ENCODE measurements around the gene DUSP6.

Gene DUSP6

DNA sequence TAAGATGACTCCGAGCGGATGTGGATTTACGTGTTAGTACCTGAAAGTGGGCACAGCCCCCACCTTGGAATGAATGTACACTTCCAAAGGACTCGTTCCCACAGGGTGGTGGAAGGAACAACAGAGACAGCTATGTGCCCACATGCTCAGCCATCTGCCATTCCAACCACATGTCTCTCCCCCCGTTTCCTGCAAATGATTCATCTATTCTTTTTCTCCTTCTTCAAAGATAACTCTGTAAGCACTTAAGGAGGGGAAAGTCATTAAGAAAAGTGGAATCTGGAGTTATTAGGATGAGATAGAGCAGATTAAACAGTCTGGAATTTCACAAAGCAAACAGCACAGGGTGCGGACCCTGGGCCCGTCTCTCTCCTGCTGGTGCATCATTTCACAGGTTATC is 18.5 kb upstream of the DUSP6 start:
- H3K27me3 ChIP-seq = no peaks in the 10 kb centered on the region
- no peaks in the 10 kb centered on the region for H3K4me1 ChIP-seq
- no peaks in the 10 kb centered on the region for H3K36me3 ChIP-seq
- no peaks in the 10 kb centered on the region for H3K9me3 ChIP-seq
- TF ChIP-seq, protein P1, sequence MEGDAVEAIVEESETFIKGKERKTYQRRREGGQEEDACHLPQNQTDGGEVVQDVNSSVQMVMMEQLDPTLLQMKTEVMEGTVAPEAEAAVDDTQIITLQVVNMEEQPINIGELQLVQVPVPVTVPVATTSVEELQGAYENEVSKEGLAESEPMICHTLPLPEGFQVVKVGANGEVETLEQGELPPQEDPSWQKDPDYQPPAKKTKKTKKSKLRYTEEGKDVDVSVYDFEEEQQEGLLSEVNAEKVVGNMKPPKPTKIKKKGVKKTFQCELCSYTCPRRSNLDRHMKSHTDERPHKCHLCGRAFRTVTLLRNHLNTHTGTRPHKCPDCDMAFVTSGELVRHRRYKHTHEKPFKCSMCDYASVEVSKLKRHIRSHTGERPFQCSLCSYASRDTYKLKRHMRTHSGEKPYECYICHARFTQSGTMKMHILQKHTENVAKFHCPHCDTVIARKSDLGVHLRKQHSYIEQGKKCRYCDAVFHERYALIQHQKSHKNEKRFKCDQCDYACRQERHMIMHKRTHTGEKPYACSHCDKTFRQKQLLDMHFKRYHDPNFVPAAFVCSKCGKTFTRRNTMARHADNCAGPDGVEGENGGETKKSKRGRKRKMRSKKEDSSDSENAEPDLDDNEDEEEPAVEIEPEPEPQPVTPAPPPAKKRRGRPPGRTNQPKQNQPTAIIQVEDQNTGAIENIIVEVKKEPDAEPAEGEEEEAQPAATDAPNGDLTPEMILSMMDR (IDR thresholded peaks at IDR 0.05; ENCODE audit: low read depth, low read length) = no peak
- no peak for DNase-seq
- H3K4me3 ChIP-seq (ENCODE audit: low read depth, low read length) = no peak overlapping the region

- Histone ChIP-seq H3K9me3 (no peaks in the 10 kb centered on the region), H3K4me3 (ENCODE audit: low read depth, low read length) (no peak overlapping the region), H3K4me1 (no peaks in the 10 kb centered on the region), H3K36me3 (no peaks in the 10 kb centered on the region), H3K27me3 (no peaks in the 10 kb centered on the region)
- no peak for DNase-seq
- TF ChIP-seq, protein P1 (IDR thresholded peaks at IDR 0.05; ENCODE audit: low read depth, low read length) = no peak
Measured at GRCh38 chr12:89370421-89370831, 18.1 kb upstream of the DUSP6 start.

- H3K27me3 ChIP-seq = no peaks in the 10 kb centered on the region
- H3K9me3 ChIP-seq = no peaks in the 10 kb centered on the region
- no peak overlapping the region for H3K4me3 ChIP-seq (ENCODE audit: low read depth, low read length)
- DNase-seq = no peak
- TF ChIP-seq, protein P1 (IDR thresholded peaks at IDR 0.05; ENCODE audit: low read depth, low read length) = no peak
- no peaks in the 10 kb centered on the region for H3K4me1 ChIP-seq
- no peaks in the 10 kb centered on the region for H3K36me3 ChIP-seq
Measured at GRCh38 chr12:89369166-89369565, 16.9 kb upstream of the DUSP6 start.

DNA sequence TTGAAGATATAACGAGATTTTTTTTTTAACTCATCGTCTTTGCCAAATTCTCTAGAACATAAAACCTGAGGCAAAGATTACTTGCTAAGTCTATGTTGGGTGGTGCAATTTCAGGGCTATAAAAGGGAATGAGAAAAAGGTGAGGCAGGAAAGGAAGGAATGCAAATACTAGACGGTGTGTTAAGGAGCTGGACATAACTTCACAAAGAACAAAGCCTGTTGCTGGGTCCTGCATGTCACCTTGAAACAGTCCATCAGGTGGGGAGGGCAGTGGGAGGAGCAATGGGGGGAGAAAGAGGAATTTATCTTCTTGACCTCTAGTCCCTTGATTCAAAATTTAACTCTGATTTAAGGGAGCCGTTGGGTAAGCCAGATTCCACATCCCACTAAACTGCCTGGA is 16.1 kb upstream of the DUSP6 start:
- no peak for DNase-seq
- H3K36me3 ChIP-seq = no peaks in the 10 kb centered on the region
- TF ChIP-seq, protein P1 (IDR thresholded peaks at IDR 0.05; ENCODE audit: low read depth, low read length) = no peak
- no peak overlapping the region for H3K4me3 ChIP-seq (ENCODE audit: low read depth, low read length)
- H3K4me1 ChIP-seq = no peaks in the 10 kb centered on the region
- no peaks in the 10 kb centered on the region for H3K27me3 ChIP-seq
- no peaks in the 10 kb centered on the region for H3K9me3 ChIP-seq

GRCh38 chr12:89366676-89367364 is 14.5 kb upstream of the DUSP6 start:
- H3K9me3 ChIP-seq = no peaks in the 10 kb centered on the region
- TF ChIP-seq, protein P1 (IDR thresholded peaks at IDR 0.05; ENCODE audit: low read depth, low read length) = no peak
- H3K4me1 ChIP-seq = no peaks in the 10 kb centered on the region
- no peak for DNase-seq
- H3K4me3 ChIP-seq (ENCODE audit: low read depth, low read length) = no peak overlapping the region
- no peaks in the 10 kb centered on the region for H3K36me3 ChIP-seq
- no peaks in the 10 kb centered on the region for H3K27me3 ChIP-seq

GRCh38 chr12:89364631-89365030 is 12.3 kb upstream of the DUSP6 start:
- Histone ChIP-seq H3K27me3 (no peaks in the 10 kb centered on the region), H3K4me3 (ENCODE audit: low read depth, low read length) (no peak overlapping the region), H3K4me1 (no peaks in the 10 kb centered on the region), H3K36me3 (no peaks in the 10 kb centered on the region), H3K9me3 (no peaks in the 10 kb centered on the region)
- no peak for DNase-seq
- TF ChIP-seq, protein P1 (IDR thresholded peaks at IDR 0.05; ENCODE audit: low read depth, low read length) = no peak
